Keratinocyte (primary cell): Measurements from ENCODE around the gene TMEM271. TPM values are rescaled to one million over a fixed set of nuclear protein-coding genes. Genes with fewer than 3 reads are reported as not detected.
A peak's percentile ranks its signal among the peaks of the same experiment; 100 is the strongest.

Experiments used
- DNase-seq: peaks from one replicate; pipeline ENCODE4 v3.0.0-alpha.2; 2011; ENCODE audit warnings: low read depth, missing footprints, low spot score
- FAIRE-seq: peaks from 2 replicates; lab custom pipeline; 2011; peaks lifted over from hg19 to GRCh38; lab: Jason Lieb, UNC
- H2AFZ ChIP-seq: 2 replicates; pipeline ENCODE4 v1.6.0; 2012; ENCODE audit warnings: low read length, control low read depth, inconsistent platforms; ENCODE audit not compliant: control insufficient read depth
- H3K27ac ChIP-seq: 2 replicates; pipeline ENCODE4 v1.5.1; 2011; ENCODE audit warnings: low read length; ENCODE audit not compliant: control insufficient read depth, insufficient read depth
- H3K27me3 ChIP-seq: 3 replicates; pipeline ENCODE4 v1.6.0; 2011; ENCODE audit warnings: low read length; ENCODE audit not compliant: control insufficient read depth, insufficient read depth; ENCODE audit errors: extremely low read depth
- H3K36me3 ChIP-seq, 2 experiments: 2 replicates in 1 of 2; 3 replicates in 1 of 2; pipeline ENCODE4 v1.5.1; 2011; ENCODE audit warnings: low read length in 2 of 2, mild to moderate bottlenecking in 1 of 2; ENCODE audit not compliant: control insufficient read depth in 2 of 2, insufficient read depth in 2 of 2; ENCODE audit errors: extremely low read depth in 1 of 2
- H3K4me1 ChIP-seq: 3 replicates; pipeline ENCODE4 v1.5.1; 2011; ENCODE audit warnings: low read length; ENCODE audit not compliant: control insufficient read depth, insufficient read depth; ENCODE audit errors: extremely low read depth
- H3K4me2 ChIP-seq: 3 replicates; pipeline ENCODE4 v1.6.0; 2011; ENCODE audit warnings: low read depth, low read length; ENCODE audit not compliant: control insufficient read depth, insufficient read depth; ENCODE audit errors: extremely low read depth
- H3K4me3 ChIP-seq, 3 experiments: fragments of 200-600 bp in 1 of 3; sonication (generic) in 1 of 3; 2 replicates in 2 of 3; 3 replicates in 1 of 3; pipeline ENCODE4 v1.5.1; 2011 to 2016; ENCODE audit warnings: low read length in 3 of 3, mild to moderate bottlenecking in 3 of 3, control low read depth in 2 of 3, inconsistent platforms in 1 of 3, low read depth in 1 of 3, mixed read lengths in 1 of 3, mixed run types in 1 of 3, moderate library complexity in 1 of 3; ENCODE audit not compliant: control insufficient read depth in 2 of 3, insufficient read depth in 2 of 3; ENCODE audit errors: extremely low read depth in 1 of 3
- H3K79me2 ChIP-seq: 2 replicates; pipeline ENCODE4 v1.6.0; 2012; ENCODE audit warnings: low read length; ENCODE audit not compliant: control insufficient read depth, insufficient read depth
- H3K9ac ChIP-seq: 3 replicates; pipeline ENCODE4 v1.6.0; 2011; ENCODE audit warnings: low read length; ENCODE audit not compliant: control insufficient read depth, insufficient read depth; ENCODE audit errors: extremely low read depth
- H3K9me1 ChIP-seq: 3 replicates; pipeline ENCODE4 v1.6.0; 2011; ENCODE audit warnings: low read length; ENCODE audit not compliant: control insufficient read depth, insufficient read depth; ENCODE audit errors: extremely low read depth
- H3K9me3 ChIP-seq: 2 replicates; pipeline ENCODE4 v1.5.1; 2012; ENCODE audit warnings: low read depth, low read length; ENCODE audit not compliant: control insufficient read depth
- H4K20me1 ChIP-seq: 3 replicates; pipeline ENCODE4 v1.6.0; 2011; ENCODE audit warnings: low read length; ENCODE audit not compliant: control insufficient read depth, insufficient read depth; ENCODE audit errors: extremely low read depth
- CTCF ChIP-seq, 3 experiments: IDR thresholded peaks in 1 of 3; conservative IDR thresholded peaks in 1 of 3; optimal IDR thresholded peaks in 1 of 3; 2 replicates in 2 of 3; 3 replicates in 1 of 3; pipeline versions ENCODE3 to v1.5.1; 2011; ENCODE audit warnings: low read length in 3 of 3, mild to moderate bottlenecking in 3 of 3, moderate library complexity in 2 of 3, control low read depth in 1 of 3, inconsistent platforms in 1 of 3; ENCODE audit not compliant: insufficient read depth in 2 of 3; ENCODE audit errors: extremely low read depth in 1 of 3
- EZH2 ChIP-seq: IDR thresholded peaks from one replicate; pipeline ENCODE4 v1.6.1; 2012; ENCODE audit warnings: inconsistent platforms, mild to moderate bottlenecking, low read length, moderate library complexity
- dilution Hi-C: fragments of 300-500 bp; cut with MboI; formaldehyde crosslinking; loops from one replicate; pipeline ENCODE4 v1.7.0; 2020; ENCODE audit warnings: low sequenced_read_pairs; ENCODE audit not compliant: extremely low pct_ligation_motif_present
- polyA plus RNA-seq, 5 experiments: library from polyadenylated mRNA; depleted of rRNA in 3 of 5; stranded (reverse) in 3 of 5; stranded (forward) in 1 of 5; unstranded in 1 of 5; fragments of >200 nt; gene quantifications; 1 replicate in 1 of 5; 2 replicates in 3 of 5; 3 replicates in 1 of 5; pipeline versions ENCODE4 v1.2.1 to v1.2.3, GENCODE V29; 2011 to 2012; ENCODE audit warnings: missing spikeins in 2 of 5, low read depth in 1 of 5, low replicate concordance in 1 of 5

The TMEM271 gene
- polyA plus RNA-seq, 1 donor (not counting 4 experiments of a cell fraction or from before 2014, with no cell fraction given), result not detected

GRCh38 chr4:602559-602942 lies 26.5 kb upstream of the TMEM271 start:
- H3K36me3 ChIP-seq, result no peaks in the 10 kb centered on the region
- TF ChIP-seq CTCF (optimal IDR thresholded peaks at IDR 0.05 in 1 of 3, IDR thresholded peaks at IDR 0.05 in 1 of 3, conservative IDR thresholded peaks at IDR 0.05 in 1 of 3; ENCODE audit: extremely low read depth in 1 of 3, insufficient read depth in 2 of 3, low read length in 3 of 3) (peak; percentile 87 to 99 (median 97)), EZH2 (no peak)
- no peaks in the 10 kb centered on the region for H3K9me1 ChIP-seq
- H4K20me1 ChIP-seq, result no peaks in the 10 kb centered on the region
- no peaks in the 10 kb centered on the region for H3K9me3 ChIP-seq
- H3K4me1 ChIP-seq, result no peaks in the 10 kb centered on the region
- no peak overlapping the region for H3K27ac ChIP-seq
- no peak overlapping the region for H3K4me3 ChIP-seq
- H2AFZ ChIP-seq, result no peak overlapping the region
- H3K79me2 ChIP-seq, result no peaks in the 10 kb centered on the region
- DNase-seq, result no peak
- no peak overlapping the region for H3K9ac ChIP-seq
- FAIRE-seq, result peak; percentile 32
- dilution Hi-C loops, result no loop called here
- no peak overlapping the region for H3K4me2 ChIP-seq
- H3K27me3 ChIP-seq, result no peaks in the 10 kb centered on the region

GRCh38 chr4:601612-602558 lies 25.8 kb upstream of the TMEM271 start:
- Histone ChIP-seq H3K9me3 (no peaks in the 10 kb centered on the region), H3K27me3 (no peaks in the 10 kb centered on the region), H3K79me2 (no peaks in the 10 kb centered on the region), H2AFZ (no peak overlapping the region), H3K4me2 (no peak overlapping the region), H3K9me1 (no peaks in the 10 kb centered on the region), H3K9ac (no peak overlapping the region), H3K27ac (no peak overlapping the region), H3K4me3 (no peak overlapping the region), H3K4me1 (no peaks in the 10 kb centered on the region), H4K20me1 (no peaks in the 10 kb centered on the region), H3K36me3 (no peaks in the 10 kb centered on the region)
- no peak for FAIRE-seq
- DNase-seq, result no peak
- dilution Hi-C loops, result no loop called here
- TF ChIP-seq CTCF (optimal IDR thresholded peaks at IDR 0.05 in 1 of 3, IDR thresholded peaks at IDR 0.05 in 1 of 3, conservative IDR thresholded peaks at IDR 0.05 in 1 of 3; ENCODE audit: extremely low read depth in 1 of 3, insufficient read depth in 2 of 3, low read length in 3 of 3) (no peak), EZH2 (no peak)
